Neuron (in vitro differentiated cells): Measurements from ENCODE around the gene KLHL17.
A peak's percentile ranks its signal among the peaks of the same experiment; 100 is the strongest.

Experiments
- H2AFZ ChIP-seq: one replicate; pipeline ENCODE4 v1.6.1; 2013; ENCODE audit warnings: low read depth, mild to moderate bottlenecking, inconsistent platforms, low read length, moderate library complexity
- H3K27me3 ChIP-seq: one replicate; pipeline ENCODE4 v1.6.1; 2013; ENCODE audit warnings: low read length; ENCODE audit not compliant: insufficient read depth
- H3K36me3 ChIP-seq: one replicate; pipeline ENCODE4 v1.6.1; 2013; ENCODE audit warnings: low read length; ENCODE audit not compliant: insufficient read depth
- H3K4me1 ChIP-seq: one replicate; pipeline ENCODE4 v1.6.1; 2013; ENCODE audit warnings: low read length; ENCODE audit not compliant: insufficient read depth
- H3K4me3 ChIP-seq: 2 replicates; pipeline ENCODE4 v1.5.1; 2013; ENCODE audit warnings: mild to moderate bottlenecking, low read length, moderate library complexity
- H3K9me3 ChIP-seq: one replicate; pipeline ENCODE4 v1.6.1; 2013; ENCODE audit warnings: low read length

The KLHL17 gene

DNA sequence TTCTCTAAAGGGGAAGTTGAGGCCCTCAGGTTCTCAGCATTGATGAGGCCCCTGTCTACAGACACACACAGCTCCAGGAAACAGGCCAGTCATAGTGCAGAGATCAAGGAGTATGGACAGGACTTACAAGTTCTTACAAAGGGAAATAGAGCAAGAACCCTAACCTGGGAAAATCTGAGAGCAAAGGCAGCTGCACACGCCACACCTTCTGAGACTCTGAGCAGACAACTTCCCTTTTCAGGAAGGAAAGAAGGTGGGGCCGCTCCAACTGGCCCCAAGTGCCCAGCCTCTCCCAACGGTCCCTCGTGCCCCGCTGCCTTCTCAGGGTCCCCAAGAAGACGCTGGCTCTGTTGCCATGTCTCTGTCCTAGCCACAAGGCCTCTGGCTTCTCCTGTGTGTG, 4.9 kb upstream of the KLHL17 start:
- Histone ChIP-seq H3K4me3 (no peak overlapping the region), H3K9me3 (no peaks in the 10 kb centered on the region), H3K27me3 (no peaks in the 10 kb centered on the region), H2AFZ (no peak overlapping the region), H3K36me3 (peaks cover 61% of the 10 kb centered on the region), H3K4me1 (peaks cover 12% of the 10 kb centered on the region)

DNA sequence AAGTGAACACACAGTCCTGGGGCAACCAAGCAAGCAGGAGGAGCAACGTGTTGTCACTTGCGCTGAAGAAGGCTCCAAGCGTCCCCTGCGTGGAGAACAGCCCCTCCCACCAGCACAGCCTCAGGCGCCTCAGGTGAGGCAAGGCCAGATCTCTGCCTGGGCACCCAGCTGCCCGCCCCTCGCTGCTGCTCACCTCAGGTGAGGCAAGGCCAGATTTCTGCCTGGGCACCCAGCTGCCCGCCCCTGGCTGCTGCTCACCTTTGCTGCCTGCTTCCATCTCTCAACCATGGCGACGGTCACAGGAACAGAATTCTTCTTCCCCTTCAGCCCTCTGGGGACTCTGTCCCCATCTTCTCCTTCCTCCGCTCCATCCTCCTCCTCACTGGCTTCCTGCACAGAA, 3.7 kb upstream of the KLHL17 start:
- Histone ChIP-seq H2AFZ (no peak overlapping the region), H3K9me3 (no peaks in the 10 kb centered on the region), H3K4me3 (no peak overlapping the region), H3K4me1 (peaks cover 17% of the 10 kb centered on the region), H3K27me3 (no peaks in the 10 kb centered on the region), H3K36me3 (peaks cover 52% of the 10 kb centered on the region)

DNA sequence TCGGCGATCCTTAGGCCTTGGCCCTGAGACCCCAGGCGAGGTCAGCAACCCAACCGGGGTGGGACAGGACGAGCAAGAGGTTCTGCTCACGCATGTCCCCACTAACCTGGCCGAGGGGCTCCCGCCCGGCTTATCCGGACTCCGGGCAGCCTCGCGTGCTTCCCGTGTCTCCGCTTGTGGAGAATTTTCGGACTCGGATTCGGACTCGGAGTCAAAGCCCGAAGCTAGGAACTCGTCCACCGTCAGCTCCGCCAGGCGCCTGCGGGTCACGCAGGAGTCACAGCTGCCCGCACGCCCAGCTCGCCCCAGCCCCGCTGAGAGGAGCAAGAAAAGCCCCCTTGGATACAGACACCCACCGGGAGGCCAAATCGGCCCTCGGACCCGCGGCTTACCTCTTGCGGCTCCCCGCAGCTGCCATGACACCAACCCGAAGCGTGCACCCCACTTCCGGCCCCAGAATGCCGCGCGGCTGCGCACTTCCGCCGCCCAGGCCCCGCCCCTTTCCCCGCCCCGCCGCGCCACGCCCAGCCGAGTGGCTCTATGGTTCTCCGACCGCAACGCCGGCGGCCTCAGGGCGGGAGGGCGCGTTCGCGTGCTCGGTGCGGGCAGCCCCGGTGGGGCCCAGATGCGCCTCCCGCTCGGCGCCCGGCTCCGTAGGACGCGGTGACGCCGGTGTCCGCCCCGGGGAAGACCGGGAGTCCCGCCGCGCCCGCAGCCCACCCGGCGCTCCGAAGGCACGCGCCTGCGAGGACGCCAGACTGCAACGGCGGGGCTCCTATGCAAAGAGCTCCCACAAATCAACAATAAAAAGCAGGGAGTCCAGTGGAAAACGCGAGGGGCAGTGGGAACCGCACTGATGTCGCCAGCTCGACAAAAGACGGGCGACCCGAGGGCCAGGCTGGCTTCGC, 1.3 kb upstream of the KLHL17 start, which contains the start of gene NOC2L:
NOC2L (minus strand) TSS at position 434 of the 908 bp plus-strand sequence; CDS start at position 418, 16 bp downstream.
- Histone ChIP-seq H3K4me1 (peaks cover 17% of the 10 kb centered on the region), H2AFZ (peak within 1 kb of the TSS; percentile 54), H3K9me3 (no peaks in the 10 kb centered on the region), H3K4me3 (peak within 1 kb of the TSS; percentile 67), H3K36me3 (peaks cover 37% of the 10 kb centered on the region), H3K27me3 (no peaks in the 10 kb centered on the region)

DNA sequence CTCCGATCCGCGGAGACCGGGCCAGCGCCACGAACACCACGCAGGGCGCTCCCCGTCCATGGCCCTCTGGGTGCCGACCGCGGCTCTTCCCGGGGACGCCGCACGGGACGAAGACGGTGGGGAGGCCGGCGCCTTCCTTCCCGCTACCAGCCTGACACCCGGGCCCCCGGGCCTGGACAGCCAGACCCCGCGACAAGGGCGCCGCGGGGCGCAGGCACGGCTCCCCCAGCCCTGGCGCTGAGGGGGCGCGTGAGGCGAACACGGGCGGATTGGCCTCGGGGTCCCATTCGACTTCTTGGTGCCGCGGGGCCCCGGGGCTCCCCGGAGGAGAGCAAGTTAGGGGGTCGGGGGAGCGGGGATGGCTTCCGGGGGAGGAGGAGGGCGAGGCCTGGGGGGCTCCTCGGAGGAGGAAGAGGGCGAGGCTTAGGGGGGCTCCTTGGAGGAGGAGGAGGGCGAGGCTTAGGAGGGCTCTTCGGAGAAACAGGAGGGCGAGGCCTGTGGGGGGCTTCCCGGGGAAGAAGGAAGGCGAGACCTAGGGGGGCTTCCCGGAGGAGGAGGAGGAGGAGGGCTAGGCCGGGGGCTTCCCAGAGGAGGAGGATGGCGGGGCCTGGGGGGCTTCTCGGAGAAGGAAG, 537 bp upstream of the KLHL17 start:
- peak overlapping the region; percentile 67 for H3K4me3 ChIP-seq
- no peaks in the 10 kb centered on the region for H3K27me3 ChIP-seq
- peak overlapping the region; percentile 54 for H2AFZ ChIP-seq
- H3K9me3 ChIP-seq: no peaks in the 10 kb centered on the region
- peaks cover 17% of the 10 kb centered on the region for H3K4me1 ChIP-seq
- H3K36me3 ChIP-seq: peaks cover 31% of the 10 kb centered on the region

DNA sequence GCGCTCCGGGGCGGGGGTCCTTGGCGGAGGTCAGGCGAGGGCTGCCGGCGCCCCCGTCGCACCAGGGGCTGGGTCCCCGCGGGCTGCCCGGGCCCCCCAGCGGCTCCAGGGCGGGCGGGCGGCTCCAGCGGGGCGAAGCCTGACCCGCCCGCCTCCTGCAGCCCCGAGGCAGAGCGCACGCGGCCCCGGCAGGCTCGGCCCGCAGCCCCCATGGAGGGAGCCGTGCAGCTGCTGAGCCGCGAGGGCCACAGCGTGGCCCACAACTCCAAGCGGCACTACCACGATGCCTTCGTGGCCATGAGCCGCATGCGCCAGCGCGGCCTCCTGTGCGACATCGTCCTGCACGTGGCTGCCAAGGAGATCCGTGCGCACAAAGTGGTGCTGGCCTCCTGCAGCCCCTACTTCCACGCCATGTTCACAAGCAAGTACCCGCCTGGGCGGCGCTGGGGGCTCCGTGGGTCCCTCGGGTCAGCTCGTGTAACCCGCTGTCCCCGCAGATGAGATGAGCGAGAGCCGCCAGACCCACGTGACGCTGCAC, 817 bp downstream of the KLHL17 start:
- H3K36me3 ChIP-seq: peaks cover 20% of the 10 kb centered on the region
- H3K9me3 ChIP-seq: no peaks in the 10 kb centered on the region

DNA sequence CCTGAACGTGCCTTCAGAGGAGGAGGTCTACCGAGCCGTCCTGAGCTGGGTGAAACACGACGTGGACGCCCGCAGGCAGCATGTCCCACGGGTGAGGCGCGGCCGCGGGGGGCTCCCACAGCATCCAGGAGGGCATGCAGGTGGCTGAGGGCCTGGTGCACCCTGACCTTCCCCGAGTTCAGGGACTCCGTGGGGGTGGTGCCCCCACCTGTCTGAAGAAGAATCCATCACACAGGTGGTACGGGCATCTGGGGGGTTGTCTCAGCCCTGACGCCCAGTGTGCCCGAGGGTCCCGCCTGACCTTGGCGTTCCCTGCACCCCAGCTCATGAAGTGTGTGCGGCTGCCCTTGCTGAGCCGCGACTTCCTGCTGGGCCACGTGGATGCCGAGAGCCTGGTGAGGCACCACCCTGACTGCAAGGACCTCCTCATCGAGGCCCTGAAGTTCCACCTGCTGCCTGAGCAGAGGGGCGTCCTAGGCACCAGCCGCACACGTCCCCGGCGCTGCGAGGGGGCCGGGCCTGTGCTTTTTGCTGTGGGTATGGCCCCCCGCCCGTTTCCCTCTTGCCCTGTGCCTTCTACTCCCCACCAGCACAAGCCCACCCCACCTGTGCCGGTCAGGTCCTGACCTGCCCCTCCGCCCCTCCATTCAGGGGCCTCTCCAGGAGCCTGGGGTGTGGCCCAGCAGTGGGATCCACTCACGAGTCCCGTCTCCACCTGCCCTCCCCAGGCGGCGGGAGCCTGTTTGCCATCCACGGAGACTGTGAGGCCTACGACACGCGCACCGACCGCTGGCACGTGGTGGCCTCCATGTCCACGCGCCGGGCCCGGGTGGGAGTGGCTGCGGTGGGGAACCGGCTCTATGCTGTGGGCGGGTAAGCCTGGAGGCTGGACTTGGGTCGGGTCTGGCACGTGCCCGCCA, 2.3 kb downstream of the KLHL17 start:
- H3K27me3 ChIP-seq: peaks cover 20% of the 10 kb centered on the region
- no peaks in the 10 kb centered on the region for H3K9me3 ChIP-seq
- no peak overlapping the region for H3K4me3 ChIP-seq
- no peak overlapping the region for H2AFZ ChIP-seq
- H3K4me1 ChIP-seq: peaks cover 18% of the 10 kb centered on the region
- H3K36me3 ChIP-seq: peaks cover 12% of the 10 kb centered on the region

More for the DNA sequence above, 817 bp downstream of the KLHL17 start:
- Histone ChIP-seq H3K27me3 (peaks cover 6% of the 10 kb centered on the region), H3K4me3 (peak overlapping the region; percentile 67), H2AFZ (no peak overlapping the region), H3K4me1 (peaks cover 17% of the 10 kb centered on the region)

DNA sequence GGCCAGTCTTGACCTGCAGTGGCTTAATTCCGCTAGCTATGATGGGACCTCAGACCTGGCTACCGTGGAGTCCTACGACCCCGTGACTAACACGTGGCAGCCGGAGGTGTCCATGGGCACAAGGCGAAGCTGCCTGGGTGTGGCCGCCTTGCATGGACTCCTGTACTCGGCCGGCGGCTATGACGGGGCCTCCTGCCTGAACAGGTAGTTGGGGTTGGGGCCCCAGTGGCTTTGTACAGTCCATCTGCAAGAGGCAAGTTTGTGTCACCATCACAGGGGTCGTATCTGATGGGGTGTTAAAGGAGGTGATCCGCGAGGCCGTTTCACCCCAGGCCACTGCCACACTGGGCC, 2.9 kb downstream of the KLHL17 start:
- no peaks in the 10 kb centered on the region for H3K9me3 ChIP-seq
- H2AFZ ChIP-seq: no peak overlapping the region
- peaks cover 27% of the 10 kb centered on the region for H3K27me3 ChIP-seq
- peaks cover 12% of the 10 kb centered on the region for H3K36me3 ChIP-seq
- peaks cover 15% of the 10 kb centered on the region for H3K4me1 ChIP-seq
- H3K4me3 ChIP-seq: no peak overlapping the region

DNA sequence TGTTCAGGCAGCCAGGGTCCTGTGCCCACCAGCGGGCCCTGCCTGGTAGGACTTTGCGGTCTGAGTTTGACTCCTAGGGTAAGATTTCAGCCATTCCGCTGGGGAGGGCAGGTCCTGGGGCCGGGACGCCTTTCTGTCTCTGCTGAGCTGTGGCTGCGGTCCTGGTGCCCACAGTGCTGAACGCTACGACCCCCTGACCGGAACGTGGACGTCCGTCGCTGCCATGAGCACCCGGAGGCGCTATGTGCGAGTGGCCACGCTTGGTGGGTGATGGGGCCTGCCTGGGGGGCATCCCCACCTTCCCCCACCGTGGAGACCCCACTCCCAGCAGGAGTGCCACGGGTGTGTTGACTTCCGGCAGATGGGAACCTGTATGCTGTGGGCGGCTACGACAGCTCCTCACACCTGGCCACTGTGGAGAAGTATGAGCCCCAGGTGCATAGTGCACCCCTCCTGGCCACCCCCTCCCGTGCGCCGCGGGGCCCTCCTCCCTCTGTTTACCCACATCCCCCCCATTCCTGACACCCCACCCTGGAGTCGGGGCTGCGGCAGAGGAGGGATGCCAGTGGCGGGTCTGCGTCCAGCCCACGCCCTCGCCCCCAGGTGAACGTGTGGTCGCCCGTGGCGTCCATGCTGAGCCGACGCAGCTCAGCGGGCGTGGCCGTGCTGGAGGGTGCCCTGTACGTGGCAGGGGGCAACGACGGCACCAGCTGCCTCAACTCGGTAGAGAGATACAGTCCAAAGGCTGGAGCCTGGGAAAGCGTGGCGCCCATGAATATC, 3.6 kb downstream of the KLHL17 start:
- Histone ChIP-seq H2AFZ (no peak overlapping the region), H3K4me3 (no peak overlapping the region), H3K9me3 (no peaks in the 10 kb centered on the region), H3K36me3 (peaks cover 12% of the 10 kb centered on the region), H3K4me1 (peaks cover 13% of the 10 kb centered on the region), H3K27me3 (peaks cover 33% of the 10 kb centered on the region)

DNA sequence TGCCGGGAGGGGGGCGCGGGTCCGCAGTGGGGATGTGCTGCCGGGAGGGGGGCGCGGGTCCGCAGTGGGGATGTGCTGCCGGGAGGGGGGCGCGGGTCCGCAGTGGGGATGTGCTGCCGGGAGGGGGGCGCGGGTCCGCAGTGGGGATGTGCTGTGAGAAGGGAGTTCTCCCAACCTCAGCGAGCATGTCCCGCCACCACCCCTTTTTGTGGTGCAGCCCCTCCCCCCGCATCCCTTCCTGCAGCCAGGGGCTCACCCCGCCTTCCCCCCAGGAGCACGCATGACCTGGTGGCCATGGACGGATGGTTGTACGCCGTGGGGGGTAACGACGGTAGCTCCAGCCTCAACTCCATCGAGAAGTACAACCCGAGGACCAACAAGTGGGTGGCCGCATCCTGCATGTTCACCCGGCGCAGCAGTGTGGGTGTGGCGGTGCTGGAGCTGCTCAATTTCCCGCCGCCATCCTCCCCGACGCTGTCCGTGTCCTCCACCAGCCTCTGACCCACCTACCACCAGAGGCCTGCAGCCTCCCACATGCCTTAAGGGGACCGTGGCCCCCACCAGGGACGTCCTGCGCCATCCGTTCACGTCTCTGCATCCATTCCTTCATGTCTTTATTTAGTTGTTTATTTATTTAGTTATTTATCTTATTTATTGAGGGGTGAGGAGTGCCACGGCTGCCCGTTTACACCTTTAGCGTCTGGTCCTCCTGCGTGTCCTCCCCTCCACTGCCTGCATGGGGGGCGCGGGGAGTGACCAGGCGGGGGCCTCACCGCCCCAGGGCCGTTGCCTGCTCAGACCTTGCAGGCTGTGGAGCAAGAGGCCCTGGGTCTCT, 4.5 kb downstream of the KLHL17 start:
- Histone ChIP-seq H3K9me3 (no peaks in the 10 kb centered on the region), H3K36me3 (peaks cover 12% of the 10 kb centered on the region), H3K4me3 (no peak overlapping the region), H2AFZ (no peak overlapping the region), H3K4me1 (peaks cover 11% of the 10 kb centered on the region), H3K27me3 (peaks cover 43% of the 10 kb centered on the region)

DNA sequence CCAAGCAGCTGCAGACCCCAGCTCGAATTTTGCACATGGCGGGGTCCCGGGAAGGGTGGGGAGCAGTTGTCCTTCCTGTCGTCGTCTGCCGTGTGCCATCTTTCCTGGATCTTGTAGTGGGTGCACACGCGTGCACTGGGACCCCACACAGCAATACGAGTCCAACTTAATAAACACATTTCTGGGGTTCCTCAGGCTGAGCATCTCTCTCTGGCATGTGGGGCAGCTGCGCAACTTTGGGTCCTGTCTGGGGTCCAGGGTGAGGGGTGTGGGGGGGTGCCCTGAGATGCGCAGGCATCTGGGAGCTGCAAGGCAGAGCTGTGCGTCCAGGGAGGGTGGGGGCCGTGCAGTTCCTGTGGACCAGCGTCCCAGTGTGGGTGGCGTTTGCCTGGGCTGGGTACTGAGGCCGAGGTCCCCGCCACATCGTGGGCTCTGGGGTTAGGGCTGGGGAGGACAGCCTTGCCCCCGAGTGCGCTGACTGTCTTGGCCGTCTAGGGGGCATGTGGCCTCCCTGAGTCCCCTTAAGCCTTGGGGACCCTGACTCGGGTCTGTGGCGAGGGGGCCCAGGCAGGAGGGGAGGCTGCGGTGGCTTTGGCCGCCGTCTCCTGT, 5.2 kb downstream of the KLHL17 start:
- no peak overlapping the region for H3K4me3 ChIP-seq
- peaks cover 11% of the 10 kb centered on the region for H3K4me1 ChIP-seq
- H3K27me3 ChIP-seq: peaks cover 50% of the 10 kb centered on the region
- H3K9me3 ChIP-seq: no peaks in the 10 kb centered on the region
- peaks cover 12% of the 10 kb centered on the region for H3K36me3 ChIP-seq
- no peak overlapping the region for H2AFZ ChIP-seq

DNA sequence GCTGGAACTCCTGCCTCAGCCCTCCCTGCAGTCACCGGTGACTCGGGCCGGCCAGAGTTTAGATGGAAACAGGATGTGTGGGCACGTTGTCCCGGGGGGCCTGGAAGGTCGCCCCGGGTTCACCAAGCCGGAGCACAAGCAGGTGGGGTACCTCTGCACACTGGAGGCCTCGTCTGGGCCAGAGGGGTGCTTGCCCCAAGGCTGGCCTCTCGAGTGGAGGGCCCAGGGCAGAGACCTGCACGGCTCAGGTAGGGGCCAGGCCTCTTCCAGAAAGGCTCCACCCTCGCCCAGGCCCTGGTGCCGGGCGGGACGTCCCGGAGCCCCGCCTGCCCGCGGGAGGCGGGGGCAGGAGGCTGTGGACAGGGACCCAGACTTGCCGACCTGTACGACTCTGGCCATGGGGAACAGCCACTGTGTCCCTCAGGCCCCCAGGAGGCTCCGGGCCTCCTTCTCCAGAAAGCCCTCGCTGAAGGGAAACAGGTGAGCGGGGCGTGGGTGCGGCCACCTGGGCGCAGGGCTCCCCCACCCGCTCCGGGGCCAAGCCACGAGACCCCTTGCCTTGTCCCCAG, 5.8 kb downstream of the KLHL17 start, which contains the start of gene PLEKHN1:
PLEKHN1 (plus strand) TSS at position 348 of the 569 bp plus-strand sequence; CDS start at position 398, 50 bp downstream.
- peaks cover 55% of the 10 kb centered on the region for H3K27me3 ChIP-seq
- H3K4me1 ChIP-seq: peaks cover 10% of the 10 kb centered on the region
- H3K36me3 ChIP-seq: peaks cover 12% of the 10 kb centered on the region
- H3K4me3 ChIP-seq: peak within 1 kb of the TSS; percentile 44
- H3K9me3 ChIP-seq: no peaks in the 10 kb centered on the region
- peak within 1 kb of the TSS; percentile 75 for H2AFZ ChIP-seq
